Skeletal muscle satellite cell (primary cell): ENCODE data around the gene TEX19.

Source experiments
- H3K27me3 ChIP-seq: 2 replicates; pipeline ENCODE4 v1.7.0; 2013; ENCODE audit warnings: low read length; ENCODE audit not compliant: control insufficient read depth, insufficient read depth
- H3K36me3 ChIP-seq: 2 replicates; pipeline ENCODE4 v1.7.0; 2013; ENCODE audit warnings: mild to moderate bottlenecking, control low read depth, low read length; ENCODE audit not compliant: insufficient read depth
- H3K4me1 ChIP-seq: 2 replicates; pipeline ENCODE4 v1.7.0; 2013; ENCODE audit warnings: low read length; ENCODE audit not compliant: control insufficient read depth, insufficient read depth
- H3K4me2 ChIP-seq: 2 replicates; pipeline ENCODE4 v1.7.0; 2013; ENCODE audit warnings: mild to moderate bottlenecking, low read length
- H3K4me3 ChIP-seq: 2 replicates; pipeline ENCODE4 v1.7.0; 2013; ENCODE audit warnings: low read length
- H3K9ac ChIP-seq: 2 replicates; pipeline ENCODE4 v1.7.0; 2013; ENCODE audit warnings: mild to moderate bottlenecking, low read depth, low read length, moderate library complexity
- H3K9me3 ChIP-seq: replicated peaks from 2 replicates; pipeline ENCODE4 v1.7.0; 2013; ENCODE audit warnings: mild to moderate bottlenecking, control low read depth, low read length

TEX19 gene

DNA sequence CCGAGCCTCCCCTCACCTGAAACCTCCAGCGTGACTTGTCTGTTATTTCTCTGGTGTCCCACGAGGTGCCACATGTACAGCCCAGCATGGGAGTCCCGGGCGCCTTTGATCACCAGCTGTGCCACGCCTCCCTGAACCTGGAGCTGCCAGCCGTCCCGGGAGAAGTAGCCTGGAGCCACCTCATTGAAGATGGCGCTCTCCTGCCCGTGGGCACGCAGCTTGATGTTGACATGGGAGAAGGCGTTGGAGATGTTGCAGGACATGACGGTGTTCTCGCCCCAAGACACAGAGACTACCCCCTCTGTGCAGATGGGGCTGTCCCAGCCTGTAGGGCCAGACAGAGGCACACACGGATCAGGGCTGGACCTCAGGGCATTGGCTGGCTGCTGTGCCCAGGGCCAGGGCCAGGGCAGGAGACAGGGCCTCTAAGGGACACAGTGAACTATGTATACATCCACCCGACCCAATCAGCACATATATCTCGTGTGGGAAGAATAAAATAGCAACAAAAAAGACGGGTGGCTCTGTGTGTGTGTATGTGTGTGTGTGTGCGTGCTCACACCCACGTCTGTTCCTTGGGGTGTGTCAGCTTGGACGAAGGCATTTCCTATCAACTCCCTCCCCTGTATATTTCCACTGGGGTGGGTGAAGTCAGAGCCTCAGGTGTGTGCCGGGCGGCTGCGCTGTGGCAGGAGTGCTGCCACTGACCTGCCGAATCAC, 34.3 kb upstream of the TEX19 start:
- Histone ChIP-seq H3K36me3 (no peaks in the 10 kb centered on the region), H3K27me3 (no peaks in the 10 kb centered on the region), H3K4me1 (no peaks in the 10 kb centered on the region), H3K9ac (no peak overlapping the region), H3K4me3 (no peak overlapping the region), H3K9me3 (no peaks in the 10 kb centered on the region), H3K4me2 (no peak overlapping the region)

DNA sequence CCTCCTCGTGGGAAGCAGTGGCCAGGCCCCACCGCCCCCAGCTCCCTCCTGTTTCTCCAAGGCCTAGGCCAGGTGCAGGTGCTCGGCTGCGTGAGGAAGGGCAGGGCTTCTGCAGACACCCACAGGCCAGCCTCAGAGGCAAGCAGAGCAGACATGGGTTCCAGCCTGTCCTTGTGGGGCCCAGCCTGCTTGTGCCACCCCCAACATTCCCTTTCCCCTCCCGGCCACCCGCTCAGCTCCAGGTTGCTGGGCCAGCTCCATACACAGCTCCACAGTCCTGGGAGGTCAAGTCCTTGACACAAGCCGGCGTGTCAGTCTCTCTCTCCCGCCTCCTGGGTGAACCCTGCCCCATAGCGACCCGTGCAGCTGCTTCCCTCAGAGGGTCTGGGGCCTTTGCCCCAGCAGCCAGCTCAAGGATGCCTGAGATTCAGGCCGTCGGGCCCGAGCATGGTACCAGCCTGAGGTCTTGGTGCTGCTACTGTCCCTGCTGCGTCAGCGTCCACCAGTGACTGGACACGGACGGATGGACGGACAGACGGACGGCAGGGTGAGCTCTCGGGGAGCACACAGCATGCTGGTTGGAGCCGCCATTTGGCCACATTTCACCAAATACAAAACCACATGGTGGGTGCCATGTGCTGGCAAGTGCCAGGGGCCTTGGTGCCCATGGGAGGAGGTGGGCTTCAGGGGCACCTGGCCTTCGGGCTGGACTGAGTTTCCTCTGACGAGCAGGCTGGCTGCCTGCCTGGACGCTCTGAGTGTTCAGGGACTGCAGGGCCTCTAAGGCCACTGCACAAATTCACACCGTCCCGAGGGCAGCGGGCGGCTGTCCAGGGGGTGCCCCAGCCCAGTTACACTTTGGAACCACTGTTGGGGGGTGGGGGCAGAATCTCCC, 33.5 kb upstream of the TEX19 start:
- Histone ChIP-seq H3K4me3 (no peak overlapping the region), H3K9me3 (no peaks in the 10 kb centered on the region), H3K9ac (no peak overlapping the region), H3K27me3 (no peaks in the 10 kb centered on the region), H3K4me2 (no peak overlapping the region), H3K36me3 (no peaks in the 10 kb centered on the region), H3K4me1 (peaks cover 7% of the 10 kb centered on the region)

DNA sequence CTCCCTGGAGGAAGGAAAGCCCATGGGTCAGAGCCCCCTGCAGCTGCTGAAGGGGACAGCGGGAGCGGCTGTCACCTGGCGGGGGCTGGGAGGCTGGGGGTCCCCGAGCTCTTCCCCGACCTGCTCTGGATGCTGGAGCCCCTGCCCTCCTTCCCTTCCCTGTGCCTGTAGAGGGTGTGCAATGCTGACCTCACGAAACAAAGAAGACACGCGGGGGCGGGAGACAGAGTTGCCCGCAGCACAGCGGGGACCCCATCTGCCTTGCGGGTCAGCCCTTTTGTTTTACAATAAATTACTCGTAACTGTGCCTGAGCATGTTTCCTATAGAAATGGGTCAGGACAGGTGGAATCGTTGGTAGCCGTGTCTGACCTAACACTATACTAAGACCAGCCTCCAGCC, 31.8 kb upstream of the TEX19 start:
- H3K27me3 ChIP-seq, result peaks cover 2% of the 10 kb centered on the region
- H3K9ac ChIP-seq, result no peak overlapping the region
- H3K36me3 ChIP-seq, result no peaks in the 10 kb centered on the region
- no peak overlapping the region for H3K4me2 ChIP-seq
- no peak overlapping the region for H3K4me3 ChIP-seq
- H3K4me1 ChIP-seq, result peaks cover 10% of the 10 kb centered on the region
- no peaks in the 10 kb centered on the region for H3K9me3 ChIP-seq

DNA sequence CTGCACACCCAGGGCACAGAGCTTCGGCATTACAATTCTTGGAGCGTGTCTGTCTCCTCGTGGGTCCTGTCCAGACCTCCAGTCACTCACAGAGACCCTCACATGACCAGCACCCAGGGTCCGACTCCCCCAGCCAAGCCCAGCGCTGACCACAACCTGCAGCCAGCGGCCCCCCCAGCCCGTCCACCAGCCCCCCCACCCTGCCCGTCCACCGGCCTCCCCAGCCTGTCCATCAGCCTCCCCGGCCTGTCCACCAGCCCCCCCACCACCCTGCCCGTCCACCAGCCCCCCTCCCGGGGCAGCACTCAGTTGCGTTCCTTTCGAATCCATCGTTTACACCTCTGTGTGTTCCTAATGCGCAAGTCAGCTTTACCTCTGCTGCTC, 31.3 kb upstream of the TEX19 start:
- Histone ChIP-seq H3K4me2 (no peak overlapping the region), H3K9ac (no peak overlapping the region), H3K27me3 (peaks cover 2% of the 10 kb centered on the region), H3K9me3 (no peaks in the 10 kb centered on the region), H3K36me3 (no peaks in the 10 kb centered on the region), H3K4me3 (no peak overlapping the region), H3K4me1 (peaks cover 13% of the 10 kb centered on the region)

DNA sequence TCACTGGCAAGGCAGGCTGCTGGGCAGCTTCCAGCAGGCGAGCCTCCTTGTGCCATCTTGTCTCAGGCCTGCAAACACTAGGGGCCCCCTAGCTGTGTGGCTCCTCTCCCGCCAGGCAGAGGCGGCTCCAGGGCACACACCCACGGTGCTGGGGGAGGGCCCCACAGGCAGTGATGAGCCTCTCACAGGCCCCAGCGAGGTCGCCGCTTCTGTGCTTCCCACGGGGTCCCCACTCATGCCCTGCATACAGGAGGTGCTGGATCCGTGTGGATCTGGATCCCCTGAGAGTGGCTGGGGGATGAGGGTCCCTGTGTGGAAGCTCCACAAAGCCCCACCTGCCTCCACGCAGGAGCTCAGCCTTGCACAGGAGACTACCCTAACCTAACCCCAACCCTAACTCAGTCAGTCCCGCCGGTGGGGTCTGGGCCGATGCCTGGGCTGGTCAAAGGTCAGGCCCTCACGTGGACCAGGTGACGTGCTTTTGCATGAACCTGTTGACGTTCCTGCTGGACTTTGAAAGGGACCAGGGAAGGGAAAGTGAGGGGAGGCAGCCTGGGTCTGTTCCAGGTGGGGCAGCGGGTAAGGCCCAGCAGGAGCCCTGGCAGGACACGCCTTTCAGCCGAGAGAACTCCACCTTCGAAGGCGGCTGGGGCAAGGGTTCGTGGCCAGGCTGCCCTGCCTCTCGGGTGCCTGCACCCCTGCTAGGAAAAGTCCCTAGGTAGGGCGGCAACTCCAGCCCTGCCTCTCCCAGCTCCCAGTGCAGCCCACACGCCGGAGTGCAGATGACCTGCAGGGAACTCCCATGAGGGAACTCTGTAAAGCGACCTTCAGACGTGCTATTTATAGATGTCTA, 30.7 kb upstream of the TEX19 start:
- Histone ChIP-seq H3K9me3 (no peaks in the 10 kb centered on the region), H3K9ac (no peak overlapping the region), H3K36me3 (no peaks in the 10 kb centered on the region), H3K4me1 (peaks cover 17% of the 10 kb centered on the region), H3K27me3 (peaks cover 2% of the 10 kb centered on the region), H3K4me2 (no peak overlapping the region), H3K4me3 (no peak overlapping the region)

DNA sequence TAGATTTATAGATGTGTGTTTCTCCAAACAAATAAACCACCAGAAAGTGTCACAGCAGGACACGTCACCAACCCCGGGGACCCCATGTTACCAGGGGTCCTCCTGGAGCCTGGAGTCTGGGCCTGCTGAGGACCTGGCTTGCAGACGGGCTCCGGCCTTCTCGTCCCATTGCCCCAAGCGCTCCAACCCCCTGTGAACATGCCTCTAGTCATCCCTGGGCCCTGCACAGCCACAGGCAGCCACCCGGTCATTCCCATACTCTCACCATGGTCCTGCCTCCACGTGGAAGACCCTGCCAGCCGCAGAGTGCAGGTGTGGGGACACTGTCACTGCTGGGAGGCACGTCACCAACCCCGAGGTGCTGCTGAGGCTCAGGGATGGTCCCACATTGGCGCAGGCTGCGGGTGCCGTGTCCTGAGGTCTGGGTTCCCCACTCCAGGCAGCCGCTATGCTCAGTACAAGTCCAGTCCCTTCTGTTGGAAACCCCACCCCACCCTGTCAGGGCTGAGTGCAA, 30.0 kb upstream of the TEX19 start:
- Histone ChIP-seq H3K4me3 (no peak overlapping the region), H3K9ac (no peak overlapping the region), H3K4me1 (peaks cover 22% of the 10 kb centered on the region), H3K9me3 (no peaks in the 10 kb centered on the region), H3K27me3 (peaks cover 2% of the 10 kb centered on the region), H3K4me2 (no peak overlapping the region), H3K36me3 (no peaks in the 10 kb centered on the region)

DNA sequence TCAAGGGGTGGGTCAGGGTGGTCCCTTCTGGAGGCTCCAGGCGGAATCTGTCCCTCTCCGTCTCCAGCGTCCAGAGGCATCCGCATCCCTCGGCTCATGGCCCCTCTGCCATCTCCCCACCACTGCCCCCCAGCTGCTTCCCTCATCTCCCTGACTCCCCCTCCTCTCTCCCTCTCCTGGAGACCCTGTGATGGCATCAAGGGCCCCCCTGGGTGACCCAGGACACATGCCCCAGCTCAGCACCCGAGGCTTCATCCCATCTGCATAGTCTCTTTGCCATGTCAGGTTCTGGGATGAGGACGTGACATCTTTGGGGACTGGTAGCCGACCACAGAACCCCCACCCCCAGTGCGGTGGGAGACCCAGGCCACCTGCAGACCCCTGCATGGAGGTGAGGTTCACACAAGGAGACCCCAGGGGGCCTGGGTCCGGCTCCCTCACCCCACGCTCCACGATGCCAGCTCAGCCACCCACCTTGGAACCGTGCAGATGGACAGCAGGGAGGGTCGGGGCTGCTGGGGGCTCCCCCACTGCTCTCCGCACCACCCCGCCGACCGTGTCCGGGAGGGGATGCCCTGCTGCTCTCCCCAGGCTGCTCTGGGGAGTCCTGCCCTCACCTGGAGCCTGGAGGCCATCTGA, 29.2 kb upstream of the TEX19 start:
- H3K4me3 ChIP-seq, result no peak overlapping the region
- peaks cover 2% of the 10 kb centered on the region for H3K27me3 ChIP-seq
- no peaks in the 10 kb centered on the region for H3K9me3 ChIP-seq
- no peak overlapping the region for H3K9ac ChIP-seq
- peak overlapping the region; percentile 8 for H3K4me2 ChIP-seq
- H3K4me1 ChIP-seq, result peaks cover 30% of the 10 kb centered on the region
- H3K36me3 ChIP-seq, result no peaks in the 10 kb centered on the region

DNA sequence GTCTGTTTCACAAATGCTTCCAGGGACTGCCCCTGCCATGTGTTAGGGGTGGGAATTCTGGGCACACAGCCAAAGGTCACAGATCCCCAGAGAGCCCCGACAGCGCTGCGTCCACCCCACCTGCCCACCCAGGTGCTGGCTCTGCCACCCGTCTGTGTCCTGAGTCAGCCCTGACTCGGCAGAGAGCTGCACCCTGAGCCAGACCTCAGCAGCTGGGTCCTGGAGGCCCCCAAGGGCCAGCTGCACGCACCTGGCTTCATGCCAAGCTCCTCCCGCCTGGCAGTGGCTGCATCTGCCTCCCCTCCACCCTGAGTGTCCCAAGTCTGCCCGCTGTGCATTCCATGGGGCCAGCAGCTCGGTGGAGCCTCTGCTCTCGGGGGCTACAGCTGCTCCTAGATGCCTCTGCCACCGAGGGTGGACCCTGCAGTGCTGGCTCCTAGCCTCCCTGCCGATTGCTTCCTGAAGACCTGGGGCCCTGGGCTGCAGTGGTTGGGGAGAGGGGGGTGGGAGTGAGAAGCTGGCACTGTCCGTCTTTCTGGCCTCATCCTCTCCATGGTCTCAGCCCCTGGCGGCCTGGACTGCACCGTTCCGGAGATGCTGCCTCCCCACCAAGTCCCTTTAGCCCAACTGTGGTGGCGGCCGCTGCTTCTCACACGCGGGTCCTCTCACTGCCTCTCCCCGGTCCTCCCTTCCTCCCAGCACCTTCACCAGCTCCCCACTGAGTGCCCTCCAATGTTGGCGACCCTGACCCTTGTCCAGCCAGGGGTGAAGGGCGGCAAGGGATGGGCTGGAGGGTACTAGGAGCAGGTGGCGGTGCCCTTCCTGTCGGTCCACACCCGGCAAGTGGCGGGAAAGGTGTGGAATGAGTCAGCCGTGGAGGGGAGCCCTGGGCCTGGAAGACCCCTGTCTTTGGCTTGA, 28.5 kb upstream of the TEX19 start:
- Histone ChIP-seq H3K27me3 (peaks cover 2% of the 10 kb centered on the region), H3K36me3 (no peaks in the 10 kb centered on the region), H3K9me3 (no peaks in the 10 kb centered on the region), H3K4me3 (no peak overlapping the region), H3K9ac (no peak overlapping the region), H3K4me1 (peaks cover 37% of the 10 kb centered on the region), H3K4me2 (peak overlapping the region; percentile 8)

DNA sequence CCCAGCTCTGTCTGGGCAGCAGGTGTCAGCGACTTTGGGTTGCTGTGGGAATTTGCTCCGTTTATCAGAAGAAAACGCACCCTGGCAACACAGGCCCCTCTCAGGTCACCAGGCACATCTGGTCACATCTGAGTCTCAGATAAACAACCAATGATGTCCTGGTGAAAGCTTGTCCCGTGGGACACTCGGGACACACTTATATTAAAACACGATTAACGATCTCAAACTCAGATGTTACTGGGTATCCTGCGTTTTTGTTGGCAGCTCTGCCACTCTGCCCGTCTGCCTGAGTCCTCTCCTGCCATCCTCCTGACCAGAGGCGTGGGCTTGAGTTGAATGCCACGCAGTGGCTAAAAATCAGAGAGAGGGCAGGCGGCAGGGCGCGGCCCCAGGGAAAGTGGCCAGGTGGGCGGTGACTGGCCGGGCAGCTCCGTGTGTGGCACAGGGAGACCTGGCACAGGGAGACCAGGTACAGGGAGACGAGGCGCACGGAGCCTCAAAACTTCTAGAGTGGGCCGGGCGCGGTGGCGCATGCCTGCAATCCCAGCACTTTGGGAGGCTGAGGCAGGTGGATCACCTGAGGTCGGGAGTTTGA, 27.6 kb upstream of the TEX19 start:
- peaks cover 2% of the 10 kb centered on the region for H3K27me3 ChIP-seq
- H3K4me3 ChIP-seq, result no peak overlapping the region
- H3K4me2 ChIP-seq, result no peak overlapping the region
- no peak overlapping the region for H3K9ac ChIP-seq
- peaks cover 37% of the 10 kb centered on the region for H3K4me1 ChIP-seq
- no peaks in the 10 kb centered on the region for H3K9me3 ChIP-seq
- no peaks in the 10 kb centered on the region for H3K36me3 ChIP-seq
